ENCODE results near the gene SHISA2. TPM values are rescaled to one million over a fixed set of nuclear protein-coding genes. Genes with fewer than 3 reads are reported as not detected.

SHISA2 gene
- total RNA-seq, 1 experiment from 2014 or later = 8.1 TPM

GRCh38 chr13:26011208-26011573 is 40.6 kb downstream of the SHISA2 start:
- no peak overlapping the region for H4K8ac ChIP-seq (replicated peaks; ENCODE audit: insufficient read length, low read depth, low read length)
- Mint-ChIP-seq H3K4me1 (peaks cover 16 to 26% of the 10 kb centered on the region in 2 experiments), H3K27ac (no peak overlapping the region), H3K36me3 (ENCODE audit: insufficient read depth in 1 of 3, low read depth in 3 of 3) (no peaks in the 10 kb centered on the region; a peak in 1 of 7 replicates), H3K9me3 (peaks cover 0 to 2% of the 10 kb centered on the region in 2 experiments; a peak in 1 of 5 replicates), H3K27me3 (ENCODE audit: low read depth) (no peaks in the 10 kb centered on the region), H3K4me3 (no peak overlapping the region)
- H3K14ac ChIP-seq (ENCODE audit: insufficient read depth, low read length) = no peak overlapping the region
- H3K9me3 ChIP-seq (ENCODE audit: control insufficient read depth, low read depth, low read length) = no peaks in the 10 kb centered on the region
- no peak overlapping the region for H2BK120ac ChIP-seq (ENCODE audit: low read depth, low read length, poor library complexity, severe bottlenecking)
- H3K23ac ChIP-seq (ENCODE audit: insufficient read length, low read depth, low read length) = no peak overlapping the region
- H2BK15ac ChIP-seq (ENCODE audit: low read depth, low read length) = no peak overlapping the region
- H3K79me1 ChIP-seq (ENCODE audit: insufficient read depth, low read depth, low read length, poor library complexity, severe bottlenecking) = no peaks in the 10 kb centered on the region
- H2BK12ac ChIP-seq (ENCODE audit: insufficient read length, low read depth, low read length) = no peak overlapping the region
- H3K27me3 ChIP-seq (ENCODE audit: insufficient read depth, low read length) = no peaks in the 10 kb centered on the region
- H3K18ac ChIP-seq (ENCODE audit: insufficient read length, low read depth, low read length) = no peak overlapping the region
- H3K56ac ChIP-seq (ENCODE audit: insufficient read length, low read depth, low read length) = no peak overlapping the region
- no peaks in the 10 kb centered on the region for H4K20me1 ChIP-seq (ENCODE audit: control insufficient read depth, insufficient read depth, insufficient read length)
- no peak overlapping the region for H4K91ac ChIP-seq (ENCODE audit: insufficient read length, low read depth, low read length)
- no peak overlapping the region for H2AFZ ChIP-seq (ENCODE audit: low read length)
- H3T11ph ChIP-seq (ENCODE audit: low read length) = no peak overlapping the region
- no peak overlapping the region for H2BK20ac ChIP-seq (ENCODE audit: low read depth, low read length, poor library complexity, severe bottlenecking)
- H2BK5ac ChIP-seq (ENCODE audit: insufficient read length, low read length) = no peak overlapping the region
- H3K4me1 ChIP-seq (ENCODE audit: insufficient read depth, low read length) = no peaks in the 10 kb centered on the region
- H3K27ac ChIP-seq (ENCODE audit: insufficient read length, low read depth, low read length) = no peak overlapping the region
- no peak overlapping the region for H4K5ac ChIP-seq (ENCODE audit: insufficient read length, low read depth, low read length)
- no peaks in the 10 kb centered on the region for H3K23me2 ChIP-seq (ENCODE audit: insufficient read length, low read depth, low read length, poor library complexity, severe bottlenecking)
- H3K4ac ChIP-seq (ENCODE audit: low read depth, low read length) = no peak overlapping the region
- no peak overlapping the region for H3K9ac ChIP-seq (ENCODE audit: extremely low read depth, insufficient read length, low read length)
- H3K4me2 ChIP-seq (ENCODE audit: insufficient read depth, insufficient read length, low read length) = no peak overlapping the region
- TF ChIP-seq, protein P1, sequence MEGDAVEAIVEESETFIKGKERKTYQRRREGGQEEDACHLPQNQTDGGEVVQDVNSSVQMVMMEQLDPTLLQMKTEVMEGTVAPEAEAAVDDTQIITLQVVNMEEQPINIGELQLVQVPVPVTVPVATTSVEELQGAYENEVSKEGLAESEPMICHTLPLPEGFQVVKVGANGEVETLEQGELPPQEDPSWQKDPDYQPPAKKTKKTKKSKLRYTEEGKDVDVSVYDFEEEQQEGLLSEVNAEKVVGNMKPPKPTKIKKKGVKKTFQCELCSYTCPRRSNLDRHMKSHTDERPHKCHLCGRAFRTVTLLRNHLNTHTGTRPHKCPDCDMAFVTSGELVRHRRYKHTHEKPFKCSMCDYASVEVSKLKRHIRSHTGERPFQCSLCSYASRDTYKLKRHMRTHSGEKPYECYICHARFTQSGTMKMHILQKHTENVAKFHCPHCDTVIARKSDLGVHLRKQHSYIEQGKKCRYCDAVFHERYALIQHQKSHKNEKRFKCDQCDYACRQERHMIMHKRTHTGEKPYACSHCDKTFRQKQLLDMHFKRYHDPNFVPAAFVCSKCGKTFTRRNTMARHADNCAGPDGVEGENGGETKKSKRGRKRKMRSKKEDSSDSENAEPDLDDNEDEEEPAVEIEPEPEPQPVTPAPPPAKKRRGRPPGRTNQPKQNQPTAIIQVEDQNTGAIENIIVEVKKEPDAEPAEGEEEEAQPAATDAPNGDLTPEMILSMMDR (conservative IDR thresholded peaks at IDR 0.05) = no peak
- no CpG with 5 or more reads among the region's 4 CpGs for WGBS (ENCODE audit: extremely low coverage, insufficient read length, low lambda C conversion rate)
- no peak for DNase-seq
- no peaks in the 10 kb centered on the region for H3K79me2 ChIP-seq (ENCODE audit: insufficient read depth, low read length)
- H2AK5ac ChIP-seq (ENCODE audit: insufficient read length, low read length) = no peak overlapping the region
